GM12878 (cell line): Measurements from ENCODE around the gene BBX. TPM values are rescaled to one million over a fixed set of nuclear protein-coding genes. Genes with fewer than 3 reads are reported as not detected.

ENCODE experiments used
- CHD2 ChIP-seq: IDR thresholded peaks from 2 replicates; pipeline ENCODE4 v1.6.1; 2011; ENCODE audit warnings: low read depth, low read length, improper control_type of control experiment, borderline replicate concordance
- CUX1 ChIP-seq: IDR thresholded peaks from 2 replicates; pipeline ENCODE4 v1.6.1; 2012; ENCODE audit warnings: improper control_type of control experiment, low read depth, low read length; ENCODE audit not compliant: insufficient replicate concordance
- HCFC1 ChIP-seq: fragments of 150-350 bp; IDR thresholded peaks from 2 replicates; pipeline ENCODE4 v1.6.1; 2014; ENCODE audit warnings: low read length
- MLLT1 ChIP-seq: fragments of 450-650 bp; IDR thresholded peaks from 2 replicates; pipeline ENCODE4 v1.6.1; 2016; ENCODE audit warnings: mild to moderate bottlenecking
- MYB ChIP-seq: fragments of 150-350 bp; IDR thresholded peaks from 2 replicates; pipeline ENCODE4 v1.6.1; 2014; ENCODE audit warnings: mild to moderate bottlenecking, low read depth, low read length, borderline replicate concordance
- NR2C2 ChIP-seq: IDR thresholded peaks from 2 replicates; pipeline ENCODE4 v1.6.1; 2011; ENCODE audit warnings: borderline replicate concordance, low read depth; ENCODE audit not compliant: control insufficient read depth, insufficient read length
- PBX3 ChIP-seq: IDR thresholded peaks from 2 replicates; pipeline ENCODE4 v1.6.1; 2011; ENCODE audit warnings: mild to moderate bottlenecking, low read depth, low read length, moderate library complexity; ENCODE audit not compliant: insufficient replicate concordance
- PRDM15 ChIP-seq: fragments of 450-650 bp; formaldehyde crosslinking; IDR thresholded peaks from 2 replicates; pipeline ENCODE4 v1.4.0; 2020; ENCODE audit warnings: mild to moderate bottlenecking, moderate library complexity
- polyA plus RNA-seq, 11 experiments: library from polyadenylated mRNA; depleted of rRNA in 4 of 11; unstranded in 6 of 11; stranded (reverse) in 5 of 11; fragments of >200 nt; fragmentation: Nextera tagmentation in 4 of 11; fragmentation: Illumina TruSeq in 1 of 11; extraction: Ambion mirVana in 4 of 11; extraction: Trizol in 1 of 11; gene quantifications; 1 replicate in 1 of 11; 2 replicates in 10 of 11; pipeline versions ENCODE4 v1.2.1 to v1.2.3, GENCODE V29; 2011 to 2016; ENCODE audit warnings: inconsistent platforms in 2 of 11, missing spikeins in 2 of 11, low read depth in 1 of 11
- total RNA-seq, 4 experiments: library from RNA; depleted of rRNA in 3 of 4; stranded (reverse); fragments of >200 nt in 3 of 4; fragmentation: Illumina TruSeq in 1 of 4; extraction: Trizol in 1 of 4; gene quantifications; 2 replicates each; pipeline versions ENCODE4 v1.2.1 to v1.2.3, GENCODE V29; 2013 to 2021

BBX gene
- total and polyA plus RNA-seq, 10 of the 15 experiments (the other 5 are each of a cell fraction or from before 2014, with no cell fraction given): 13.3 to 38.5 (median 32.0) TPM

GRCh38 chr3:107637416-107638183 is 114.8 kb downstream of the BBX start (continued):
- no peak for TF ChIP-seq CUX1
- no peak for TF ChIP-seq MLLT1
- TF ChIP-seq CHD2: no peak
- TF ChIP-seq PBX3: no peak
- no peak for TF ChIP-seq NR2C2
- TF ChIP-seq MYB: no peak
- TF ChIP-seq HCFC1: no peak
- TF ChIP-seq PRDM15: no peak
